ENCODE measurements around the gene USP16. TPM values are rescaled to one million over a fixed set of nuclear protein-coding genes. Genes with fewer than 3 reads are reported as not detected.

Gene USP16
- total and polyA plus RNA-seq, 2 of the 13 experiments (the other 11 are each of a cell fraction or from before 2014, with no cell fraction given), result 16.5 to 46.9 TPM

GRCh38 chr21:29073222-29074006, 48.9 kb downstream of the USP16 start, which contains the start of gene CCT8 (continued):
- TF ChIP-seq THYN1 (CRISPR knock-in tag; IDR thresholded peaks at IDR 0.05; ENCODE audit: borderline replicate concordance, low read depth) (no peak), HIC2 (CRISPR knock-in tag; IDR thresholded peaks at IDR 0.05; ENCODE audit: low read depth) (no peak), TAF15 (IDR thresholded peaks at IDR 0.05; ENCODE audit: low read depth, low read length, poor library complexity, severe bottlenecking) (no peak), ZNF720 (CRISPR knock-in tag; IDR thresholded peaks at IDR 0.05) (no peak), ZNF10 (CRISPR knock-in tag; IDR thresholded peaks at IDR 0.05; ENCODE audit: borderline replicate concordance, low read depth) (no peak), ZSCAN9 (CRISPR knock-in tag; IDR thresholded peaks at IDR 0.05; ENCODE audit: borderline replicate concordance) (peak; percentile 27; the same call in 1 of the 2 replicates), AKAP8 (CRISPR knock-in tag; IDR thresholded peaks at IDR 0.05) (no peak), ATF1 (CRISPR knock-in tag; IDR thresholded peaks at IDR 0.05) (no peak; the same call in 1 of the 2 replicates), NCOR1 (IDR thresholded peaks at IDR 0.05; ENCODE audit: borderline replicate concordance, low read length) (no peak), ZNF235 (CRISPR knock-in tag; IDR thresholded peaks at IDR 0.05; ENCODE audit: borderline replicate concordance) (no peak), THAP9 (CRISPR knock-in tag; IDR thresholded peaks at IDR 0.05; ENCODE audit: borderline replicate concordance) (peak; percentile 94; the same call in 1 of the 2 replicates), ZFP82 (CRISPR knock-in tag; IDR thresholded peaks at IDR 0.05; ENCODE audit: borderline replicate concordance) (no peak), HNRNPK (IDR thresholded peaks at IDR 0.05; ENCODE audit: low read depth, low read length, poor library complexity, severe bottlenecking) (no peak), IRF1 (CRISPR knock-in tag; IDR thresholded peaks at IDR 0.05; ENCODE audit: low read depth) (no peak), FOXC1 (CRISPR knock-in tag; IDR thresholded peaks at IDR 0.05; ENCODE audit: borderline replicate concordance) (peak; percentile 52; the same call in 1 of the 2 replicates), ZNF589 (CRISPR knock-in tag; conservative IDR thresholded peaks at IDR 0.05) (no peak), POLR2AphosphoS5 (IDR thresholded peaks at IDR 0.05; ENCODE audit: low read depth, low read length) (peak; percentile 98), IKZF4 (CRISPR knock-in tag; IDR thresholded peaks at IDR 0.05; ENCODE audit: borderline replicate concordance, low read depth, not compliant biosample characterization) (peak; percentile 32), MAFG (CRISPR knock-in tag; IDR thresholded peaks at IDR 0.05) (no peak), ZNF530 (CRISPR knock-in tag; IDR thresholded peaks at IDR 0.05; ENCODE audit: low read depth) (no peak), SRY (CRISPR knock-in tag; IDR thresholded peaks at IDR 0.05) (peak; percentile 77; the same call in 1 of the 2 replicates), SMYD3 (CRISPR knock-in tag; IDR thresholded peaks at IDR 0.05) (no peak), ISX (CRISPR knock-in tag; conservative IDR thresholded peaks at IDR 0.05) (no peak), MTA3 (CRISPR knock-in tag; IDR thresholded peaks at IDR 0.05) (no peak), MIXL1 (CRISPR knock-in tag; IDR thresholded peaks at IDR 0.05) (peak; percentile 95)

Measured in HepG2 (cell line).